HG03457 (cell line): ENCODE data around the gene OLA1.

Experiments used
- ATAC-seq: cut with Tn5 transposase; IDR thresholded peaks from one replicate; pipeline ENCODE4 v1.9.1; 2021; ENCODE audit warnings: moderate number of reproducible peaks; ENCODE audit not compliant: unreplicated experiment

OLA1 gene

GRCh38 chr2:174122185-174122584, 126.1 kb downstream of the OLA1 start:
- ATAC-seq: no peak

- ATAC-seq: no peak
Measured at GRCh38 chr2:174121612-174122011, 126.7 kb downstream of the OLA1 start.

- no peak for ATAC-seq
Measured at GRCh38 chr2:174121175-174121574, 127.2 kb downstream of the OLA1 start.

GRCh38 chr2:174120346-174120745, 128.0 kb downstream of the OLA1 start:
- no peak for ATAC-seq

- ATAC-seq: no peak
Measured at GRCh38 chr2:174117951-174118930, 130.1 kb downstream of the OLA1 start.

DNA sequence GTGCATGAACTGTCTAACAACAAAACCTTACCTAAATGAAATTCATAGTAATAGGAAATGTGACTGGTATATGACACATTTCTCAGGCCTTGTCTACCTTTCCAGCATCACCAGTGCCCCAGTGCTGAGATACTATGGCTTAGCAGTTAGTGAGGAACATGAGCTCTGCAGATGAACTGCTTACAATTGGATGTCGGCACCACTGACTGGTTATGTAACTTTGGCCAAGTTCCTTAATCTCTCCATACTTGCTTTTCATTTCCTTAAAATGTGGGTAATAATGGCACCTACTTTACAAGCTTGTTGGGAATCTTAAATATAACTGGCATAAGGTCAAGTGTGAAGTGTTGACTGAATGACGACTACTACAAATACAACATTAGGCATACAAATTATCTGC, 136.3 kb downstream of the OLA1 start:
- no peak for ATAC-seq

GRCh38 chr2:174108579-174108978, 139.8 kb downstream of the OLA1 start:
- no peak for ATAC-seq

DNA sequence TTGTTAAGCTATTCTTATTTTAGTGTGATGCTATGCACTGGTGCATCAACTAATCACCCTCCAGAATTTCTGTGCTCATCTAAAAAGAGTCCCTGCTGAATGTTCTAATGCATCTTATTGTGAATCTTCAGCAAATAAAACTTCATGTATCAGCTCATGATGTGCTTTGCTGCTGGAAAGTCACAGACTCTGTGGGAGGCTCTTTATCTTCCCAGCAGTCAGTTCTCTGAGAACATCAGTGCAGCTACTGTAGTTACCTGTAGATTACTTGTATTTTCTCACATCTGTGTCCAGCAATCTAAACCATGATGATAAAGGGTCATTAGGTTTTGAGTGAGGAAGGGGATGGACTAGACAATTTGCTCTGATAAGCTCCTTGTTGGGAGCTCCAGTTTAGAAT, 141.6 kb downstream of the OLA1 start:
- no peak for ATAC-seq

DNA sequence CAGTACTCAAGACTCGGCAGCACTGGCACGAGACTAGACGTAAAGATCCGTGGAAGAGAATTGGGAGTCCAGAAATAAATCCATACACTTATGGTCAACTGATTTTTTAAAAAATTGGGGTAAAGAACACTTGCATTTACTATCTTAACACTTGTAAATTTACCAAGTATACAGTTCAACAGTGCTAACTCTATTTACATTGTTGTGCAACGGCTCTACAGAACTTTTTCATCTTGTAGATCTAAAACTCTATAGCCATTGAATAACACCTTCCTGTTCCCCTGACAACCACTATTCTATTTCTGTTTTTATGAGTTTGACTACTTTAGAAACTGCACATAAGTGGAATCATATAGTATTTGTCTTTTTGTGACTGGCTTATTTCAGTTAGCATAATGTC, 153.8 kb downstream of the OLA1 start:
- ATAC-seq: no peak

- ATAC-seq: no peak
Measured at GRCh38 chr2:174090476-174090875, 157.9 kb downstream of the OLA1 start.

DNA sequence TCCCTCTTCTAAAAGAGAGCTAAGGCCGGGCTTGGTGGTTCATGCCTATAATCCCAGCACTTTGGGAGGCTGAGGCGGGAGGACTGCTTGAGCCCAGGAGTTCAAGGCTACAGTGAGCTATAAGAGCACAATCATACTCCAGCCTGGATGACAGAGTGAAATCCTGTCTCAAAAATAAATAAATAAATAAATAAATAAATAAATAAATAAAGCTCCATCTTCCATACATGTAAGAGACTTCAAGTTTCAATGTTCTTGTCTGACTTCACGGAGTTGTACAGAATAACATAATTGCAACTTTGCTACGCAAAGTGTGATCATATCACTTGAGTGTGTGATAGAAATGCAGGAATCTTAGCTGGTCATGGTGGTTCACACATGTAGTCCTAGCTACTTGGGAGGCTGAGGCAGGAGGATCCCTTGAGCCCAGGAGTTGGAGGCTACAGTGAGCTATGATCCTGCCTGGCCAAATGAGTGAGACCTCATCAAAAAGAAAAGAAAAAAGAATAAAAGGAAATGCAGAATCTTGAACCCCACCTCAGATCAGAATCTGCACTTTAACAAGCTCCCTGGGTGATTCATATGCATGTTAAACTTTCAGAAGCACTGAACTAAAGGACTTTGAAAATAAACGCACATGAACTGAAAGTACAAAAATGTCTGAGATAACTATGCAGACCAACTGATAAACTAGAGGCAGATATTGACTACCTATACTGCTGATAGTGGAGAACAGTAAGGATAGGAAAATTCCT, 159.4 kb downstream of the OLA1 start:
- ATAC-seq: no peak

- no peak for ATAC-seq
Measured at GRCh38 chr2:174086708-174087107, 161.6 kb downstream of the OLA1 start.

GRCh38 chr2:174085781-174086180, 162.6 kb downstream of the OLA1 start:
- ATAC-seq: no peak

DNA sequence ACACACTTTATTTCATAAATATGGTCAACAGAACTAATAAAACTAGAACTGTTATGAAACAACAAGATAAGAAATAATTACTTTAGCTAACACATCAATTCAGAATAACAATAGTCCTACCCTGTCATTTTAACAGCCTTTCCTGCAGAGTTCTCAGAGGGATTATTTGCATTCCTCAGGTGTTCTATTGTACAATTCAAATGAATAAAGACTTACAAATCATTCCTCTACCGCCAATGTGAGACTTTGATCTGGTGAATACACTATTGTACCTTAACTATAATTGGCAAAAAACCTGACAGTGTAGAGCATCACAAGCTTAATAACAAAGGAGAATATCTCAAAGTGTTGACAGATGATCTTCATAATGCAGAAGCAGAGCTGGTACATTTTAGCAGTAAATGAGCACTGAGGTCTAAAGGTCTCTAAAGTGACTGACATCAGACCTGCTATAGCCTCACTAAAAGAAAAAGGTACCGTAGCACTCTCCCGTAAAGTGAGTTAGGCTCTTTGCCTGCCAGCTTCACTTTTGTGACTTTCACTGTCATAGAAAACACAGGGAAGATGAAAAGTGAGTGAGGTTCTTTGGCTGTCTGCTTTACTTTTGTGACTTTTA, 164.4 kb downstream of the OLA1 start:
- ATAC-seq: no peak

- no peak for ATAC-seq
Measured at GRCh38 chr2:174080672-174081121, 167.6 kb downstream of the OLA1 start.

DNA sequence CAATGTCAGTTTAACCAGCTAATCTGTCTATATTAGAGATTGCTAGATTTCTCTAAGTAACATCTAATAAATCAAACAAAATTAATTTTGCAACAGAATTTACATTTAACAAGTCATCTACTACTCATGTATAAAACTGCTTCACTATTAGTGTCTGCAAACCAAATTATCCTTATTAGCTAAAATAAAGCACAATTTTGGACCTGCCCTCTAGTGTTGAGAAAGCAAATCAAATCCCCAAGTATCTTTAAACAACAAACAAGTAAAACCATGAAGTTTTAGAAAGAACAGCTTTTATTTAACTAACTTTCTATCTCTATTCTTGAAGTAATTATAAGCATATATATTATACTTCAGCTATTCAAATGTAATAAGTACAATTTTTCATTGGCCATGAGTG, 170.1 kb downstream of the OLA1 start:
- ATAC-seq: no peak

DNA sequence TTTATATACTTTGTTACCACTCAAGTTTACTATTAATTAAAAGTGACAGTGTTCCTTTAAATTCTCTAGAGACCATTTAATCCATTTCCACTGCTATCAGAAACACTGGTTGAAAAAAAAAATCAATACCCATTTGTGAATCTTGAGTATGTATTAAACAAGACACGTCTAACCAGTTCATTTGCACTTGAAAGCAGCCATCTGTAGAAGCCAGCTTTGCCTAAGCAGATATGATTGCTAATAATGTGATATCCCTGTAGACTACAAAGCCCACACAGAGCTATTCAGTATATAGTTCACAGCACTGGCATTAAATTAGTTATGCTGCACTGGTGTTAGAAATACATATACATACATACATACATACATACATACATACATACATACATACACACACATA, 171.4 kb downstream of the OLA1 start:
- ATAC-seq: no peak

GRCh38 chr2:174076040-174076439, 172.3 kb downstream of the OLA1 start:
- ATAC-seq: no peak

DNA sequence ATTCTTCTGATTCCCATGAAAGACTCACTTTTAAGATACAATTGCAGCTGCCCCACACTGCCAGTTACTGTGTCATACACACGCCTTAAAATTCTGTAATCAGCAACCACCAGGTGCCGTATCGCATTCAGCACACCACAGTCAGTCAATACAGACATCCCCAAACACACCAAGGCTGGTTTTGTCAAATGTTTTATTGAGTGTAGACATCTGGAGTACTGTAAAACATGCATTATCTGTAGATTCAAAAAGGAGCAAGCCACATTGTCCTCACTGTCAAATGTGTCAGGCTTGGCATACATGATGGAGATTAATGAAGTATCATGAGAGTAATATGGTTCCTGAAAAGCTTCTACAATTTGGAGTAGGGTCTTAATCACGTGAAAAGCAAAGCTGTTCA, 173.5 kb downstream of the OLA1 start:
- no peak for ATAC-seq

- ATAC-seq: no peak
Measured at GRCh38 chr2:174072857-174073256, 175.5 kb downstream of the OLA1 start.

DNA sequence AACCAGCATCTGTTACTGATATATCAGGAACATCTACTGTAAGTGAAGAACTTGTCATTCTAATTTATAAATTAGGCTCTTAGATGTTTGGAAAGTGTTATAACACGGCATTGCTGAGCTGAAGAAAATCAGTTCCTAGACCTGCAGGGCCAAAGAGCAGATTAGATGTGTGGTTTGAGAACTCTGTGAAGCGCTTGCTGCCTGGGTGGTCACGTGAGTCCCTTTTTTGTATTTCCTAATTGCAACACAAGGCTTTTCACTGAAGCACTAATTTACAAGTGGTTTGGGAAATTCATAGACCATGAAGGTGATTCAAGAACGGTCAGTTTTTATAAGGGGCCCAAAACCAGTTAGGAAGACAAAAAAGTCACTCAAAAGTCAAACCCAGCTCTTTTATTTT, 176.3 kb downstream of the OLA1 start:
- ATAC-seq: no peak

GRCh38 chr2:174071321-174071720, 177.0 kb downstream of the OLA1 start:
- no peak for ATAC-seq
